H1 (cell line): ENCODE measurements around the gene IPO9. TPM values are rescaled to one million over a fixed set of nuclear protein-coding genes. Genes with fewer than 3 reads are reported as not detected.

ENCODE experiments used
- CTCF ChIA-PET: fragments of 300-600 bp; sonication (Branson Sonifier 250); formaldehyde crosslinking; loops from one replicate; lab custom pipeline; 2021; ENCODE audit not compliant: partially characterized antibody; lab: Charles Lee
- POLR2A ChIA-PET: fragments of 300-600 bp; sonication (Branson Sonifier 250); formaldehyde crosslinking; loops from one replicate; lab custom pipeline; 2021; ENCODE audit warnings: inconsistent platforms; ENCODE audit not compliant: partially characterized antibody; lab: Charles Lee
- DNase-seq, 2 experiments: peaks; one replicate each; pipeline versions ENCODE4 v3.0.0 to v3.0.0-alpha.2; 2010 to 2022; ENCODE audit warnings: low spot score in 2 of 2, low read depth in 1 of 2, mixed read lengths in 1 of 2
- FAIRE-seq: peaks from 2 replicates; lab custom pipeline; 2011; peaks lifted over from hg19 to GRCh38; lab: Jason Lieb, UNC
- H2AFZ ChIP-seq: 2 replicates; pipeline ENCODE4 v1.8.1; 2012; ENCODE audit warnings: low read length, inconsistent platforms
- H2AK5ac ChIP-seq: 2 replicates; pipeline ENCODE4 v1.6.1; 2013; ENCODE audit warnings: low read depth, low read length
- H2BK120ac ChIP-seq: replicated peaks from 2 replicates; pipeline ENCODE3; 2013; ENCODE audit warnings: low read depth, low read length, inconsistent platforms
- H2BK12ac ChIP-seq: 2 replicates; pipeline ENCODE4 v1.6.1; 2013; ENCODE audit warnings: low read depth, low read length
- H2BK15ac ChIP-seq: 2 replicates; pipeline ENCODE4 v1.6.1; 2013; ENCODE audit warnings: low read length
- H2BK20ac ChIP-seq: 2 replicates; pipeline ENCODE4 v1.6.1; 2013; ENCODE audit warnings: low read length
- H2BK5ac ChIP-seq: 2 replicates; pipeline ENCODE4 v1.6.1; 2013; ENCODE audit warnings: low read depth, low read length
- H3K14ac ChIP-seq: 2 replicates; pipeline ENCODE4 v1.6.1; 2013; ENCODE audit warnings: inconsistent platforms; ENCODE audit not compliant: insufficient read length
- H3K18ac ChIP-seq: 2 replicates; pipeline ENCODE4 v1.6.1; 2013; ENCODE audit warnings: low read length; ENCODE audit errors: extremely low read depth
- H3K23ac ChIP-seq: 2 replicates; pipeline ENCODE4 v1.6.1; 2013; ENCODE audit warnings: inconsistent platforms; ENCODE audit not compliant: insufficient read length
- H3K23me2 ChIP-seq: 2 replicates; pipeline ENCODE4 v1.6.1; 2013; ENCODE audit warnings: low read depth, low read length
- H3K27ac ChIP-seq: 2 replicates; pipeline ENCODE4 v1.6.1; 2011; ENCODE audit warnings: low read depth, low read length, inconsistent platforms
- H3K27me3 ChIP-seq, 4 experiments: replicated peaks in 1 of 4; 1 replicate in 1 of 4; 2 replicates in 3 of 4; pipeline versions ENCODE4 v1.6.1 to v1.8.1; 2011 to 2013; ENCODE audit warnings: low read length in 3 of 4, mild to moderate bottlenecking in 3 of 4, inconsistent platforms in 2 of 4, mixed read lengths in 2 of 4, moderate library complexity in 1 of 4; ENCODE audit not compliant: control insufficient read depth in 3 of 4, insufficient read depth in 3 of 4; ENCODE audit errors: extremely low read depth in 1 of 4
- H3K36me3 ChIP-seq, 4 experiments: 2 replicates each; pipeline versions ENCODE4 v1.6.1 to v1.8.1; 2011 to 2013; ENCODE audit warnings: mild to moderate bottlenecking in 4 of 4, low read length in 3 of 4, moderate library complexity in 2 of 4, control low read depth in 1 of 4, inconsistent platforms in 1 of 4; ENCODE audit not compliant: insufficient read depth in 4 of 4, control insufficient read depth in 2 of 4
- H3K4ac ChIP-seq: replicated peaks from 2 replicates; pipeline ENCODE3; 2013; ENCODE audit warnings: low read length, low read depth, mixed read lengths, inconsistent platforms; ENCODE audit not compliant: insufficient read length
- H3K4me1 ChIP-seq, 4 experiments: replicated peaks in 1 of 4; 1 replicate in 1 of 4; 2 replicates in 3 of 4; pipeline versions ENCODE4 v1.6.1 to v1.8.1; 2011 to 2013; ENCODE audit warnings: low read length in 3 of 4, inconsistent platforms in 2 of 4, mixed read lengths in 1 of 4; ENCODE audit not compliant: insufficient read depth in 4 of 4, control insufficient read depth in 3 of 4
- H3K4me2 ChIP-seq, 2 experiments: 2 replicates each; pipeline versions ENCODE4 v1.6.1 to v1.8.1; 2011 to 2013; ENCODE audit warnings: low read depth in 2 of 2, low read length in 2 of 2, control low read depth in 1 of 2, inconsistent platforms in 1 of 2, mild to moderate bottlenecking in 1 of 2; ENCODE audit not compliant: insufficient read depth in 1 of 2
- H3K4me3 ChIP-seq, 4 experiments: fragments of 200-600, 300-600 bp in 1 of 4; sonication (generic), shearing (Covaris generic), sonication (Bioruptor Twin) in 1 of 4; 2 replicates each; pipeline versions ENCODE4 v1.5.1 to v1.8.1; 2011 to 2016; ENCODE audit warnings: low read length in 4 of 4, low read depth in 3 of 4, control low read depth in 2 of 4, inconsistent platforms in 2 of 4, mild to moderate bottlenecking in 2 of 4, mixed read lengths in 1 of 4, moderate library complexity in 1 of 4; ENCODE audit not compliant: insufficient read depth in 2 of 4; ENCODE audit errors: extremely low read depth in 1 of 4
- H3K56ac ChIP-seq: replicated peaks from 2 replicates; pipeline ENCODE3; 2013; ENCODE audit warnings: low read depth, mild to moderate bottlenecking, mixed read lengths, low read length, inconsistent platforms; ENCODE audit not compliant: insufficient read length
- H3K79me1 ChIP-seq: 2 replicates; pipeline ENCODE4 v1.6.1; 2013; ENCODE audit warnings: low read depth, low read length, control low read depth
- H3K79me2 ChIP-seq, 2 experiments: 2 replicates each; pipeline versions ENCODE4 v1.6.1 to v1.8.1; 2012 to 2013; ENCODE audit warnings: low read length in 2 of 2, mild to moderate bottlenecking in 2 of 2, inconsistent platforms in 1 of 2; ENCODE audit not compliant: insufficient read depth in 2 of 2, control insufficient read depth in 1 of 2
- H3K9ac ChIP-seq, 4 experiments: replicated peaks in 1 of 4; 1 replicate in 1 of 4; 2 replicates in 3 of 4; pipeline versions ENCODE4 v1.6.1 to v1.8.1; 2011 to 2013; ENCODE audit warnings: low read depth in 3 of 4, low read length in 3 of 4, control low read depth in 2 of 4, mild to moderate bottlenecking in 2 of 4, moderate library complexity in 2 of 4, inconsistent platforms in 1 of 4; ENCODE audit errors: extremely low read depth in 1 of 4
- H3K9me3 ChIP-seq, 2 experiments: 2 replicates each; pipeline versions ENCODE4 v1.6.1 to v1.8.1; 2012 to 2013; ENCODE audit warnings: mild to moderate bottlenecking in 2 of 2, moderate library complexity in 2 of 2, control low read depth in 1 of 2, inconsistent platforms in 1 of 2, low read depth in 1 of 2, low read length in 1 of 2, mixed read lengths in 1 of 2; ENCODE audit not compliant: insufficient read depth in 2 of 2
- H4K20me1 ChIP-seq, 2 experiments: replicated peaks in 1 of 2; 2 replicates each; pipeline versions ENCODE3 to v1.8.1; 2011 to 2013; ENCODE audit warnings: inconsistent platforms in 2 of 2, low read length in 2 of 2, mild to moderate bottlenecking in 1 of 2; ENCODE audit not compliant: insufficient read depth in 2 of 2, control insufficient read depth in 1 of 2
- H4K5ac ChIP-seq: 2 replicates; pipeline ENCODE4 v1.6.1; 2013; ENCODE audit warnings: low read length, low read depth, mixed read lengths, inconsistent platforms; ENCODE audit not compliant: insufficient read length
- H4K8ac ChIP-seq: 2 replicates; pipeline ENCODE4 v1.8.0; 2013; ENCODE audit warnings: mild to moderate bottlenecking, moderate library complexity, low read length, inconsistent platforms; ENCODE audit not compliant: insufficient read depth; ENCODE audit errors: extremely low read depth
- H4K91ac ChIP-seq: replicated peaks from 2 replicates; pipeline ENCODE3; 2013; ENCODE audit warnings: low read length, mixed read lengths, inconsistent platforms; ENCODE audit not compliant: insufficient read length
- CBX5 ChIP-seq: fragments of 300-800, 300-1000 bp; sonication (generic); IDR thresholded peaks from 2 replicates; pipeline ENCODE4 v1.7.1; 2016; ENCODE audit warnings: antibody characterized with exemption, low read length, low read depth
- CHD2 ChIP-seq: IDR thresholded peaks from 2 replicates; pipeline ENCODE4 v1.6.1; 2012; ENCODE audit warnings: low read length, improper control_type of control experiment
- CTCF ChIP-seq, 3 experiments: IDR thresholded peaks; 1 replicate in 2 of 3; 2 replicates in 1 of 3; pipeline versions ENCODE4 v1.5.1 to v1.6.1; 2011; ENCODE audit warnings: low read length in 3 of 3, mild to moderate bottlenecking in 3 of 3, inconsistent platforms in 2 of 3, low read depth in 1 of 3, moderate library complexity in 1 of 3; ENCODE audit not compliant: insufficient read depth in 1 of 3; ENCODE audit errors: control extremely low read depth in 1 of 3
- JUN ChIP-seq: IDR thresholded peaks from 2 replicates; pipeline ENCODE4 v1.6.1; 2011; ENCODE audit warnings: low read depth, mild to moderate bottlenecking, improper control_type of control experiment, low read length
- TCF12 ChIP-seq: IDR thresholded peaks from 2 replicates; pipeline ENCODE4 v1.6.1; 2011; ENCODE audit warnings: low read depth, mild to moderate bottlenecking, low read length
- TEAD4 ChIP-seq: IDR thresholded peaks from 2 replicates; pipeline ENCODE4 v1.6.1; 2012; ENCODE audit warnings: low read depth, low read length, inconsistent platforms, mixed read lengths
- WGBS, 2 experiments: shearing (Covaris generic) in 1 of 2; methylation state at CpG; one replicate each; pipeline versions ENCODE4 v1.1.6 to v1.1.7; 2013 to 2015; ENCODE audit warnings: low lambda C conversion rate in 2 of 2, mixed read lengths in 2 of 2, inconsistent platforms in 1 of 2, low coverage in 1 of 2, missing lambda C conversion rate in 1 of 2; ENCODE audit not compliant: insufficient replicate concordance in 2 of 2, insufficient coverage in 1 of 2, insufficient read length in 1 of 2; ENCODE audit errors: extremely low coverage in 1 of 2, missing lambda C conversion rate in 1 of 2; 5-methylcytosine and 5-hydroxymethylcytosine counted together
- polyA plus RNA-seq, 7 experiments: library from polyadenylated mRNA; depleted of rRNA in 3 of 7; stranded (reverse) in 5 of 7; unstranded in 2 of 7; fragments of >200 nt in 5 of 7; fragments of 200-250 nt in 2 of 7; gene quantifications; 1 replicate in 5 of 7; 2 replicates in 1 of 7; 4 replicates in 1 of 7; pipeline versions ENCODE4 v1.2.1 to v1.2.3, GENCODE V29; 2011 to 2013; ENCODE audit warnings: missing spikeins in 2 of 7, mixed read lengths in 2 of 7
- total RNA-seq: library from RNA; stranded (reverse); fragmentation: NEBNext Ultra II Directional; extraction: Animal tissue kit (Norgen Biotek cat#: 25700); gene quantifications from 2 replicates; pipeline ENCODE4 v1.2.1, GENCODE V29; 2021

Gene IPO9
- total and polyA plus RNA-seq, 2 of the 8 experiments (the other 6 are each of a cell fraction or from before 2014, with no cell fraction given), result 61.0 to 122 TPM

GRCh38 chr1:201842472-201843027 lies 13.6 kb downstream of the IPO9 start:
- H3K14ac ChIP-seq, result no peak overlapping the region
- peaks cover 18 to 26% of the 10 kb centered on the region in 2 experiments for H4K20me1 ChIP-seq
- H2BK12ac ChIP-seq, result no peak overlapping the region
- no peaks in the 10 kb centered on the region for H3K9me3 ChIP-seq
- CTCF ChIA-PET, result interaction anchor here (0.7 to 1.7 kb wide), 9 partner anchors 9 to 136 kb away, joined by 3 to 7 read pairs (median 4); partner anchors contain the start of gene IPO9
- H3K23ac ChIP-seq, result no peak overlapping the region
- H3K36me3 ChIP-seq, result peaks cover under 1 to 6% (median 4%) of the 10 kb centered on the region in 4 experiments; a peak in 6 of 8 replicates
- H3K9ac ChIP-seq, result no peak overlapping the region
- H3K79me2 ChIP-seq, result peaks cover 13 to 98% of the 10 kb centered on the region in 2 experiments
- no peak for TF ChIP-seq JUN
- no peak for TF ChIP-seq TEAD4
- no peak for TF ChIP-seq CBX5
- no peak for TF ChIP-seq CTCF (IDR thresholded peaks at IDR 0.05; ENCODE audit: control extremely low read depth in 1 of 3, insufficient read depth in 1 of 3, low read depth in 1 of 3, low read length in 3 of 3)
- no peak for TF ChIP-seq TCF12
- TF ChIP-seq CHD2, result no peak
- no peak overlapping the region for H4K5ac ChIP-seq
- H3K27ac ChIP-seq, result no peak overlapping the region
- H2BK20ac ChIP-seq, result no peak overlapping the region
- peak; percentile 32 for FAIRE-seq
- no peak overlapping the region for H3K4ac ChIP-seq
- H2AFZ ChIP-seq, result no peak overlapping the region
- POLR2A ChIA-PET, result interaction anchor here (0.7 to 1.9 kb wide), 5 partner anchors 13 to 331 kb away, joined by 3 to 11 read pairs (median 4); partner anchors contain the start of gene ELF3
- H3K18ac ChIP-seq, result no peak overlapping the region
- peaks cover 11% of the 10 kb centered on the region for H3K79me1 ChIP-seq
- no peak overlapping the region for H3K56ac ChIP-seq
- no peak overlapping the region for H3K4me3 ChIP-seq
- 0 out of 4 replicates have a peak overlapping the region, but pooled peaks of 1 of the 2 experiments have one; percentile 3 for H3K4me2 ChIP-seq
- H4K8ac ChIP-seq, result no peak overlapping the region
- no peak overlapping the region for H4K91ac ChIP-seq
- H3K4me1 ChIP-seq, result peaks cover 0 to 9% (median 2%) of the 10 kb centered on the region in 4 experiments; a peak in 3 of 7 replicates
- no peaks in the 10 kb centered on the region for H3K23me2 ChIP-seq
- no peaks in the 10 kb centered on the region for H3K27me3 ChIP-seq
- no peak overlapping the region for H2BK15ac ChIP-seq
- no peak overlapping the region for H2BK5ac ChIP-seq
- 98% methylated on average over 2 of the region's 2 CpGs; no CpG with 5 or more reads in 1 of the 2 experiments for WGBS, 2 experiments
- H2BK120ac ChIP-seq, result no peak overlapping the region
- no peak for DNase-seq
- no peak overlapping the region for H2AK5ac ChIP-seq
